Aorta (tissue), 5 donors: ENCODE data around the gene GNE. TPM values are rescaled to one million over a fixed set of nuclear protein-coding genes. Genes with fewer than 3 reads are reported as not detected.

Experiments
- ATAC-seq: fragments of 200-7000 bp; cut with Tn5 transposase; one replicate; pipeline ENCODE4 v1.9.1; 2022; ENCODE audit warnings: moderate library complexity; ENCODE audit not compliant: low FRiP score
- DNase-seq, 2 donors: peaks; one replicate each; pipeline ENCODE4 v3.0.0-alpha.2; 2020
- H3K27ac ChIP-seq, 2 donors: one replicate each; pipeline ENCODE4 v1.5.1; 2013; ENCODE audit warnings: low read length in 2 of 2, mild to moderate bottlenecking in 2 of 2, moderate library complexity in 2 of 2, control low read depth in 1 of 2, inconsistent platforms in 1 of 2, low read depth in 1 of 2
- H3K27me3 ChIP-seq, 2 donors: one replicate each; pipeline ENCODE4 v1.6.1; 2013; ENCODE audit warnings: control low read depth in 1 of 2, low read length in 1 of 2, mild to moderate bottlenecking in 1 of 2, moderate library complexity in 1 of 2; ENCODE audit not compliant: insufficient read depth in 2 of 2, control insufficient read depth in 1 of 2
- H3K36me3 ChIP-seq, 2 donors: one replicate each; pipeline ENCODE4 v1.6.1; 2013; ENCODE audit warnings: control low read depth in 1 of 2, low read length in 1 of 2, mild to moderate bottlenecking in 1 of 2; ENCODE audit not compliant: insufficient read depth in 2 of 2, control insufficient read depth in 1 of 2
- H3K4me1 ChIP-seq, 2 donors: one replicate each; pipeline ENCODE4 v1.6.1; 2013; ENCODE audit warnings: low read length in 2 of 2, control low read depth in 1 of 2, mild to moderate bottlenecking in 1 of 2, moderate library complexity in 1 of 2; ENCODE audit not compliant: insufficient read depth in 2 of 2, control insufficient read depth in 1 of 2
- H3K4me3 ChIP-seq, 2 donors: one replicate each; pipeline ENCODE4 v1.5.1; 2013; ENCODE audit warnings: low read length in 2 of 2, control low read depth in 1 of 2, mild to moderate bottlenecking in 1 of 2
- H3K9me3 ChIP-seq: one replicate; pipeline ENCODE4 v1.6.1; 2013; ENCODE audit warnings: mild to moderate bottlenecking, low read length; ENCODE audit not compliant: control insufficient read depth
- WGBS, 2 donors: extraction: QIAGEN DNeasy Blood & Tissue Kit; methylation state at CpG; one replicate each; pipeline ENCODE4 v1.1.7; 2013; 5-methylcytosine and 5-hydroxymethylcytosine counted together
- intact Hi-C, 2 donors: fragments of 100-400 bp; cut with DNase I; formaldehyde crosslinking; loops; one replicate each; pipeline versions ENCODE4 v1.14.2 to v1.15.0; 2022
- polyA plus RNA-seq, 2 donors: library from polyadenylated mRNA; stranded (reverse); fragments of 200-250 nt; gene quantifications; one replicate each; pipeline ENCODE4 v1.2.3, GENCODE V29; 2013
- total RNA-seq, 2 donors: library from RNA; stranded (reverse); fragmentation: NEBNext Ultra II Directional; extraction: Animal tissue kit (Norgen Biotek cat#: 25700); gene quantifications; one replicate each; pipeline ENCODE4 v1.2.1, GENCODE V29; 2021
- donor health status: healthy with polysubstance abuse.
- donor health status: Bipolar disorder and iron deficiency.
- donor health status: DM: no; HTN: no; CAD: no.
- donor health status: DM: no; HTN: no; CAD: no.
- donor health status: DM: yes; HTN: yes; CAD: no.

Gene GNE
- total and polyA plus RNA-seq, 4 donors: 7.1 to 21.2 (median 15.2) TPM

GRCh38 chr9:36293171-36293570 is 34.9 kb upstream of the GNE start:
- Histone ChIP-seq H3K9me3 (no peaks in the 10 kb centered on the region), H3K27ac (no peak overlapping the region), H3K36me3 (no peaks in the 10 kb centered on the region), H3K4me3 (no peak overlapping the region), H3K4me1 (no peaks in the 10 kb centered on the region), H3K27me3 (no peaks in the 10 kb centered on the region)
- no peak for DNase-seq
- ATAC-seq: no peak
- WGBS, 2 donors: 93 to 96% methylated on average over 7 of the region's 7 CpGs
- intact Hi-C loops: no loop called here

- H3K27me3 ChIP-seq: no peaks in the 10 kb centered on the region
- H3K27ac ChIP-seq: no peak overlapping the region
- DNase-seq (no peak), ATAC-seq (no peak)
- H3K36me3 ChIP-seq: no peaks in the 10 kb centered on the region
- H3K4me3 ChIP-seq: no peak overlapping the region
- no peaks in the 10 kb centered on the region for H3K9me3 ChIP-seq
- intact Hi-C loops: no loop called here
- WGBS, 2 donors: 88 to 89% methylated on average over 12 of the region's 12 CpGs
- no peaks in the 10 kb centered on the region for H3K4me1 ChIP-seq
Observed at GRCh38 chr9:36292641-36293040, 34.4 kb upstream of the GNE start.

- no peak for DNase-seq
- intact Hi-C loops: no loop called here
- 59 to 75% methylated on average over 3 of the region's 3 CpGs for WGBS, 2 donors
- H3K27me3 ChIP-seq: no peaks in the 10 kb centered on the region
- no peaks in the 10 kb centered on the region for H3K9me3 ChIP-seq
- no peak overlapping the region for H3K27ac ChIP-seq
- no peak overlapping the region for H3K4me3 ChIP-seq
- no peaks in the 10 kb centered on the region for H3K4me1 ChIP-seq
- no peaks in the 10 kb centered on the region for H3K36me3 ChIP-seq
- ATAC-seq: no peak
Observed at GRCh38 chr9:36290996-36291395, 32.7 kb upstream of the GNE start.

GRCh38 chr9:36289836-36290435 is 31.7 kb upstream of the GNE start:
- H3K27me3 ChIP-seq: no peaks in the 10 kb centered on the region
- 93 to 95% methylated on average over 3 of the region's 3 CpGs for WGBS, 2 donors
- no peak overlapping the region for H3K27ac ChIP-seq
- H3K4me3 ChIP-seq: no peak overlapping the region
- intact Hi-C loops: no loop called here
- no peak for ATAC-seq
- no peaks in the 10 kb centered on the region for H3K4me1 ChIP-seq
- no peak for DNase-seq
- H3K9me3 ChIP-seq: no peaks in the 10 kb centered on the region
- no peaks in the 10 kb centered on the region for H3K36me3 ChIP-seq

- H3K27me3 ChIP-seq: no peaks in the 10 kb centered on the region
- H3K27ac ChIP-seq: no peak overlapping the region
- DNase-seq (no peak), ATAC-seq (no peak)
- H3K9me3 ChIP-seq: no peaks in the 10 kb centered on the region
- WGBS, 2 donors: 96 to 98% methylated on average over 3 of the region's 3 CpGs
- no peak overlapping the region for H3K4me3 ChIP-seq
- intact Hi-C loops: no loop called here
- H3K4me1 ChIP-seq: no peaks in the 10 kb centered on the region
- H3K36me3 ChIP-seq: no peaks in the 10 kb centered on the region
Observed at GRCh38 chr9:36288070-36288469, 29.8 kb upstream of the GNE start.

GRCh38 chr9:36286388-36286787 is 28.1 kb upstream of the GNE start:
- no peak overlapping the region for H3K4me3 ChIP-seq
- WGBS, 2 donors: 53 to 73% methylated on average over 6 of the region's 6 CpGs
- DNase-seq (no peak), ATAC-seq (no peak)
- H3K27me3 ChIP-seq: no peaks in the 10 kb centered on the region
- intact Hi-C loops: no loop called here
- no peaks in the 10 kb centered on the region for H3K9me3 ChIP-seq
- H3K36me3 ChIP-seq: no peaks in the 10 kb centered on the region
- no peaks in the 10 kb centered on the region for H3K4me1 ChIP-seq
- no peak overlapping the region for H3K27ac ChIP-seq

GRCh38 chr9:36284226-36284625 is 26.0 kb upstream of the GNE start:
- Histone ChIP-seq H3K9me3 (no peaks in the 10 kb centered on the region), H3K36me3 (no peaks in the 10 kb centered on the region), H3K4me1 (no peaks in the 10 kb centered on the region), H3K4me3 (no peak overlapping the region), H3K27ac (no peak overlapping the region), H3K27me3 (no peaks in the 10 kb centered on the region)
- no peak for DNase-seq
- intact Hi-C loops: no loop called here
- ATAC-seq: no peak
- WGBS, 2 donors: 95 to 97% methylated on average over 4 of the region's 4 CpGs

- no peaks in the 10 kb centered on the region for H3K9me3 ChIP-seq
- no peaks in the 10 kb centered on the region for H3K4me1 ChIP-seq
- H3K27me3 ChIP-seq: no peaks in the 10 kb centered on the region
- DNase-seq (no peak), ATAC-seq (no peak)
- 88 to 89% methylated on average over 7 of the region's 7 CpGs for WGBS, 2 donors
- H3K36me3 ChIP-seq: no peaks in the 10 kb centered on the region
- H3K4me3 ChIP-seq: no peak overlapping the region
- H3K27ac ChIP-seq: no peak overlapping the region
- intact Hi-C loops: no loop called here
Observed at GRCh38 chr9:36282275-36282674, 24.0 kb upstream of the GNE start.

GRCh38 chr9:36280989-36281388 is 22.7 kb upstream of the GNE start:
- no peaks in the 10 kb centered on the region for H3K4me1 ChIP-seq
- no peak overlapping the region for H3K4me3 ChIP-seq
- 88% methylated on average over 4 of the region's 4 CpGs for WGBS, 2 donors
- H3K36me3 ChIP-seq: no peaks in the 10 kb centered on the region
- H3K27ac ChIP-seq: no peak overlapping the region
- DNase-seq (no peak), ATAC-seq (no peak)
- intact Hi-C loops: no loop called here
- H3K9me3 ChIP-seq: no peaks in the 10 kb centered on the region
- no peaks in the 10 kb centered on the region for H3K27me3 ChIP-seq
